Ectodermal cell (in vitro differentiated cells): Measurements from ENCODE around the gene JADE1. TPM values are rescaled to one million over a fixed set of nuclear protein-coding genes. Genes with fewer than 3 reads are reported as not detected.
A peak's percentile ranks its signal among the peaks of the same experiment; 100 is the strongest.

Experiments
- H3K27ac ChIP-seq: 2 replicates; pipeline ENCODE4 v1.7.0; 2013; ENCODE audit warnings: mild to moderate bottlenecking, low read depth, low read length; ENCODE audit not compliant: insufficient read depth, poor library complexity, severe bottlenecking
- H3K27me3 ChIP-seq: 2 replicates; pipeline ENCODE4 v1.7.0; 2013; ENCODE audit warnings: mild to moderate bottlenecking, low read length; ENCODE audit not compliant: insufficient read depth, control insufficient read depth, poor library complexity, severe bottlenecking
- H3K36me3 ChIP-seq: one replicate; pipeline ENCODE4 v1.7.0; 2013; ENCODE audit warnings: low read length; ENCODE audit not compliant: control insufficient read depth, insufficient read depth
- H3K4me1 ChIP-seq: one replicate; pipeline ENCODE4 v1.7.0; 2013; ENCODE audit warnings: low read length; ENCODE audit not compliant: control insufficient read depth, insufficient read depth
- H3K4me3 ChIP-seq: 2 replicates; pipeline ENCODE4 v1.7.0; 2013; ENCODE audit warnings: low read depth, low read length, control low read depth; ENCODE audit not compliant: insufficient read depth
- H3K9me3 ChIP-seq: 2 replicates; pipeline ENCODE4 v1.7.0; 2013; ENCODE audit warnings: mild to moderate bottlenecking, low read length, moderate library complexity; ENCODE audit not compliant: control insufficient read depth
- WGBS, 2 experiments: methylation state at CpG; one replicate each; pipeline ENCODE4 v1.1.7; 2013; ENCODE audit warnings: missing lambda C conversion rate in 2 of 2; 5-methylcytosine and 5-hydroxymethylcytosine counted together
- polyA plus RNA-seq, 4 experiments: library from polyadenylated mRNA; stranded (reverse); fragments of 50-300 nt; gene quantifications; one replicate each; pipeline ENCODE4 v1.2.3, GENCODE V29; 2013

Gene JADE1
- 40.5 TPM for polyA plus RNA-seq (2013, experiment 1 of 4)
- 44.3 TPM for polyA plus RNA-seq (2013, experiment 2 of 4)
- polyA plus RNA-seq (2013, experiment 3 of 4), result 33.8 TPM
- polyA plus RNA-seq (2013, experiment 4 of 4), result 34.9 TPM

DNA sequence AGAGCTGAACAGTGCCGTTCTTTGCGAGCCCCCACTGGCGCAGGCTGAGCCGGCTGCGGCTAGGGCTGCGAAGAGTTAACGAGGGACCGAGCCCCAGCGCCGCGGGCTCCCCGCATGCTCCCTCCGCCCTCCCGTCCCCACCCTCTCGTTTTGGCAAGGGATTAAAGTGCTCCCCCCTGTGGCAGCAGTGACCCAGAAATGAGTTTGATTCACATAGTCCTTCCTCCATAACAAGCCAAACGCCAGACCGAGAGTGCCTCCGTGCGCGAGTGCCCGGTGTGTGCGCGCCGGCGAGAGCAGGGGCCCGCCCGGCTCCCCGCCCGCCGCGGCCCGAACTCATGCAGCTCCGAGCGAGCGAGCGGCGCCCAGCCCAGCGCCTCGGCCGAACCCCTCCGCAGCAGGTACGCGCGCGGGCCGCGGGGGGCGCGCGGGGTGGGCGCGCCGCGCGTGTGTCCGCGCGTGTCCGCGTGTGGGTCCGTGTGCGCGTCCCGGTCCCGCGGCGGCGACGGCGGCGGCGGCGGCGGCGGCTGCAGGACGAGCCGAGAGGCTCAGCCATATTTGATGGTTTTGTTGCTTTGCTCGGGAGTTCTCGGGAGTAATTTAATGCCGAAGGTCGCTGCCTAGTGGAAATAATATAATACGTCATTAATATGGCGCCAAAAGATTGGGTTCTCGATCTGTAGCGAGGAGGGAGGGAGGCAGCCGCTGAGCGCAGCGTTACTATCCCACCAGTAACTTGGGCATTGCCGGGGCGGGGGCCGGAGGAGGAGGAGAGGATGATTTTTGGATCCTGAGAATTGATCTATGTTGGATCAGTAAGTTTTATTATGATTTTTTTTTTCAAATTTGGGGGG, at the start of gene JADE1:
Gene JADE1 (plus strand): TSS at position 224 of the 854 bp plus-strand sequence. CDS start 22,059 bp downstream, outside the sequence.
- H3K4me1 ChIP-seq, result no peaks in the 10 kb centered on the region
- H3K27ac ChIP-seq, result peak within 1 kb of the TSS; percentile 98
- no peaks in the 10 kb centered on the region for H3K36me3 ChIP-seq
- no peaks in the 10 kb centered on the region for H3K27me3 ChIP-seq
- H3K4me3 ChIP-seq, result peak within 1 kb of the TSS; percentile 72
- 0% methylated on average over 91 of the region's 91 CpGs for WGBS, 2 experiments
- H3K9me3 ChIP-seq, result no peaks in the 10 kb centered on the region

DNA sequence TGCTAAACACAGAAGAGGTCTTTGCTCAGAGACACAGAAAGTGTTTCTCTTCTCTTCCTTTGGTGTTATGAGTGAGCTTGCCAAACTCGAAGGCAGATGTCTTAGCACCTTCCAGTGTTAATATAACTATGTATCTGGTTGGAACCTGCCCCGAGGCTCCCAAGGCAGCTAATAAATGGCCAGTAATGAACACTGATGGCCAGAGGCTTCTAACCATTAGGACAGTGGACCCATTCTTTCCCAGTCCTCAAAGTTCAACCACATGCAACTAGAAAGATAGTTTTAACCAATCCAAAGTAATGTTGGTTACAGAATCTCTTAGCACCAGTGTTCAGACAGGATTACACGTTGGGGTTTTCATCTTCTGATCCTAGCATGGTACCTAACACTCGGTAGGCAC, 42.7 kb upstream of the JADE1 start:
- Histone ChIP-seq H3K27ac (no peak overlapping the region), H3K27me3 (no peaks in the 10 kb centered on the region), H3K4me3 (no peak overlapping the region), H3K9me3 (no peaks in the 10 kb centered on the region), H3K4me1 (no peaks in the 10 kb centered on the region), H3K36me3 (no peaks in the 10 kb centered on the region)
- 91 to 97% methylated on average over 4 of the region's 4 CpGs for WGBS, 2 experiments

DNA sequence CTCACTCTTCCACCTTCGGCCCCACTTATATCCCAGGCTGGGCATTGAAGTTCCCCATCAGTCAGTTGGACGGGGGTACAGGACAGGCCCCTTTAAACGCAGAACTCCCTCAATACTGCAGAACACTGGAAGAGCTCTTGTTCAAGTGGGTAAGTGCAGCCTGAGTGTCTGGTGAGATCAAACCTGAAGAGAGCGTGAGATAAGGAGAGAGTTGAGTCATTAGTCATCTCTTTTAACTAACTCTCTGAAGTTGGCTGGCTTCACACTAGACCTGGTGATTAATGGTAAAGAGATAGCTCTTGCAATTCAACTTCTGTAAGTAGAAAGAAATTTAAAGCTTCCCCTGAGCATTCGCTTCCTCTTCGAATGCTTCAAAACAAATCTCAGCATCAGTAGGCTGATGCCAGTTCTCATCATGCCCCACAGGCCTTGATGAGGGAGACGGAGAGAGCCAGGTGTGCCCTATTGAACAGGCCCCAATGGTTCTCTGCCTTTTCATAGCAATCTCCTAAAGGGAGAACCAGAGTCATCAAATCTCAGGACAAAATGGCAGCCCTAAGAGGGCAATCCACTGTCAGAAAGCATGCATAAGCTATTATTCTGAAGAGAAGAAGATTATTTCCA, 41.0 kb upstream of the JADE1 start:
- Histone ChIP-seq H3K4me1 (no peaks in the 10 kb centered on the region), H3K27me3 (no peaks in the 10 kb centered on the region), H3K9me3 (no peaks in the 10 kb centered on the region), H3K36me3 (no peaks in the 10 kb centered on the region), H3K4me3 (no peak overlapping the region), H3K27ac (no peak overlapping the region)
- WGBS, 2 experiments, result 90 to 94% methylated on average over 7 of the region's 7 CpGs

DNA sequence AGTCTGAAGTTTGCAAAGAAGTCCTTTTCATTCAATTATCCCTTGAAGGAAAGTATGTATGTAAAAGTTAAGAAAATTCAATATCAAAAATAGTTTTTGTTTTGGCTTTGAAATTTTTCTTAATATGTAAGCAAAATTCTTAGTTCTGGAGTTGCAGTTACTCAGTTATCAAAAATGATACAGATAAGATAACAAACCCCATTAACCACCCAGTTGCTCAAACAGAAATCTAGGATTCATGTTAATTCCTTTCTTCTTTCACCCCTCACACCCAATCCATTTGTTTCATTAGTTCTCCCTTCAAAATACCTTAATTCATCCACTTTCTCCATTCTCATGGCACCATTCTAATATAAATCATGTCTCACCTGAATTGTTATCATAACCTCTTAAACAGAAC, 40.5 kb upstream of the JADE1 start:
- Histone ChIP-seq H3K36me3 (no peaks in the 10 kb centered on the region), H3K27ac (no peak overlapping the region), H3K9me3 (no peaks in the 10 kb centered on the region), H3K27me3 (no peaks in the 10 kb centered on the region), H3K4me1 (no peaks in the 10 kb centered on the region), H3K4me3 (no peak overlapping the region)

DNA sequence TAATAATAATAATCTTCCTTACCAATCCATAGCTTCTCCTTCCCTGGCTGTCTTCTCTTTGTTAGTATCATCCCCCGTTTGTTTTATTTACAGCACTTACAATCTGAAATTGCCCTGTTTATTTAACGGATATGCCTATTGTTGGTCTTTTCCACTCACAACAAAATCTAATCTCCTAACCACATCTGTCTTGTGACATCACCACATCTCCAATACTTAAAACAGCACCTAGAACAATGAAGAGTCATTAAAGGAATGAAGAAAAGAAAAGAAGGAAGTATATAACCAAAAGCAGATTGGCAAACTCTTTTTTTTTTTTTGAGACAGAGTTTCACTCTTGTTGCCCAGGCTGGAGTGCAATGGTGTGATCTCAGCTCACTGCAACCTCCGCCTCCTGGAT, 38.7 kb upstream of the JADE1 start:
- WGBS, 2 experiments, result 95 to 97% methylated on average over 3 of the region's 3 CpGs
- H3K27ac ChIP-seq, result no peak overlapping the region
- no peak overlapping the region for H3K4me3 ChIP-seq
- H3K4me1 ChIP-seq, result no peaks in the 10 kb centered on the region
- H3K27me3 ChIP-seq, result no peaks in the 10 kb centered on the region
- no peaks in the 10 kb centered on the region for H3K36me3 ChIP-seq
- no peaks in the 10 kb centered on the region for H3K9me3 ChIP-seq

DNA sequence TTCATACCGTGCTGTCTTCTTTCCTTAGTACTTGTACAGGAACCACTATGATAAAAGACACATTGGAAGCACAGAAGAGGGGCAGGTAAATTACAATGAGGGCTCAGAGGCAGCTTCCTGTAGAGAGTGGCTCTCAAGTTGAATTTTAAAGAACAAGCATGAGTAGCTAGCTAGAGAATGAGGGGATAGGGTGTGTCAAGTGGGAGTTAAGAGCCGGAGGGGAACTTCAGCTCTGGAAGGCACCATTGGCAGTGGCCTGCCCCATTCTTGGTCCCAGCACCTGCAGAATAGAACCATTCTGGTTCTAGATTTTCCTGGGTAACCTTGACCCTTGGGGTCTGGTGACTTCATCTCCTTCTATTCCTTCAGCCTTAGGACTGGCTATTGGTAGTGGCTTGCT, 34.0 kb upstream of the JADE1 start:
- Histone ChIP-seq H3K27ac (no peak overlapping the region), H3K27me3 (no peaks in the 10 kb centered on the region), H3K36me3 (no peaks in the 10 kb centered on the region), H3K9me3 (no peaks in the 10 kb centered on the region), H3K4me1 (no peaks in the 10 kb centered on the region), H3K4me3 (no peak overlapping the region)
- 90 to 93% methylated on average over 2 of the region's 2 CpGs for WGBS, 2 experiments

DNA sequence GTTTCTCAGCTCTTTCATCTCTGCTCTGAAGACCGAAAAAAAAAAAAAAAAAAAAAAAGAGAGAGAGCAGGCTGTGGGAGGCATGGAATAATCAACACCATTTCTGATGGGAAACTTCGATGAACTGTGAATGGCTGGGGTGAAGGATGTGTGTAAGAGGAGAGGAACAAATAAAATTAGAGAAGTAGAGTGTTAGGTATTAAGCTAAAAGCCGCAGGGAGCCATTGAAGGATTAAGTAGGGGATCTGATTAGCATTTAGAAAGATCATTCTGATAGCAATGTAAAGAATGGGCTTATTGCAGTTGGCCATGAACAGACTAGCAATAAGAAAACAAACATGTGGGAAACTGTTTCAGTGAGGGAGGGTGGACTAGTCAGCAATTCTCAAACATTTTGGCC, 33.6 kb upstream of the JADE1 start:
- WGBS, 2 experiments, result 66 to 76% methylated on average over 3 of the region's 3 CpGs
- Histone ChIP-seq H3K27ac (no peak overlapping the region), H3K4me3 (no peak overlapping the region), H3K27me3 (no peaks in the 10 kb centered on the region), H3K9me3 (no peaks in the 10 kb centered on the region), H3K36me3 (no peaks in the 10 kb centered on the region), H3K4me1 (no peaks in the 10 kb centered on the region)

DNA sequence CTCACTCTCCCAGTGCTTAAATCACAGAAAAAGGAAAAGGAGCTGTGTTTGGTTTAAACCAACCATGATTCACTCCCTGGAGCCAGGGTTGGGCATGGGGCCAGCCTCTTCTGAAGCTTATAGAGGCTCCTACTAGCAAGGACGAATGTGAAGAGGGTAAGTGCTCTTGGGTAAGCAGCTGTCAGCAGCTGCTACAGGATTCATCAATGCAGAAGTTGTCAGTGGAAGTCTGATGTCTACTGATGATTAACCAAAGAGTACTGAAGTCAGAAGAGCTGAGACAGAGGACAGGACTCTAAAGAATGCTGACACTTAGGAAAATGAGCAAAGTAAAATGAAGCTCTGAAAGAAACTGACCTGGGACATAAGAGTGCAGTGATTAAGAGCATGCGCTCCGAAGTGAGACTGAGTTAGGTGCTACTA, 32.7 kb upstream of the JADE1 start:
- no peaks in the 10 kb centered on the region for H3K27me3 ChIP-seq
- H3K36me3 ChIP-seq, result no peaks in the 10 kb centered on the region
- 87 to 88% methylated on average over 3 of the region's 3 CpGs for WGBS, 2 experiments
- H3K4me3 ChIP-seq, result no peak overlapping the region
- H3K4me1 ChIP-seq, result no peaks in the 10 kb centered on the region
- no peaks in the 10 kb centered on the region for H3K9me3 ChIP-seq
- no peak overlapping the region for H3K27ac ChIP-seq

DNA sequence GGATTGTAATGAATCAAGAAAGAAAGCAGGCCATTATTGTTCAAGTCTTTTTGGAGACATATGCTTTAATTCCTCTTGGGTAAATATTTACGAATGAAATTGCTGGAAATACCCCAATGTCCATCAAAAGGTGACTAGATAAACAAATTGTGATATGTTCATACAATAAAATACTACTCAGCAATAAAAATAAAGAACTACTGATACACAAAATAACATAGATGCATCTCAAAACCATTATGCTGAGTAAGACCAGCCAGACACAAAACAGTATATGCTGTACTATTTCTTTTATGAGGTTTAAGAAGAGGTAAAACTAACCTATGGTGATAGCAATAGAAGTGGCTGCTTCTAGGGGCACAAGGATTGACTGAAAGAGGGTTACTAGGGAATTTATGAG, 28.8 kb upstream of the JADE1 start:
- WGBS, 2 experiments, result 60% methylated on average over 1 of the region's 1 CpG; no CpG with 5 or more reads in 1 of the 2 experiments
- no peak overlapping the region for H3K27ac ChIP-seq
- no peaks in the 10 kb centered on the region for H3K36me3 ChIP-seq
- H3K4me1 ChIP-seq, result no peaks in the 10 kb centered on the region
- H3K27me3 ChIP-seq, result no peaks in the 10 kb centered on the region
- no peaks in the 10 kb centered on the region for H3K9me3 ChIP-seq
- H3K4me3 ChIP-seq, result no peak overlapping the region

DNA sequence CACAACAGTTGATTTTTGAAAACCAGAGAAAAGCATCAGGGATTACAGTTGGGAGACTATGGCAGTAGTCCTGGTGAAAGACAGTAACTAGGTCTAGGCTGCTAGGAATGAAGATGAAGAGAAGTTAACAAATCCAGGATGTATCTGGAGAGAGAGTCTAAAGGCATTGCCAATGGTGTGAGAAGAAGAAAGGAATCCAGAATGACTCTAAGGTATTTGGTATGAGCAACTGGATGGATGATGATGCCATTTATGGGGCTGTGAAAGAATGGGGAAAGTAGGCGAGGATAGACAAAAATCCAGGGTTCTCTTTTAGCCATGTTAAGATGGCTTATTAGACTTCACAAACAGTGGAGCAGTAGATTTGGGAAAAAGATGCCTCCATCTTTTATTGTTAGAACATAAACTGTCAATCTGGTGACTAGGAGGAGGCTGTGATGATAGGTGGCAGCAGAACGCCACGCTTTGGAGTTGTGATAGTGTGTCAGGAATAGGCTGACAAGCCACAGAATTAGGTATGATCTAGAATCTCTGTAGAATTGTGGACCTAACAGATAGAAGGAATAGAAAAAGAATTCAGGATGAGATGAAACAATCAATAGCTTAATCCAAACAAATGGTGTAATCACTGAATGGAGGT, 27.3 kb upstream of the JADE1 start:
- Histone ChIP-seq H3K4me1 (no peaks in the 10 kb centered on the region), H3K4me3 (no peak overlapping the region), H3K27me3 (no peaks in the 10 kb centered on the region), H3K27ac (no peak overlapping the region), H3K36me3 (no peaks in the 10 kb centered on the region), H3K9me3 (no peaks in the 10 kb centered on the region)
- WGBS, 2 experiments, result 91 to 93% methylated on average over 3 of the region's 3 CpGs
